H1 (cell line): Measurements from ENCODE around the gene RAB26. TPM values are rescaled to one million over a fixed set of nuclear protein-coding genes. Genes with fewer than 3 reads are reported as not detected.

ENCODE experiments used
- CTCF ChIA-PET: fragments of 300-600 bp; sonication (Branson Sonifier 250); formaldehyde crosslinking; loops from one replicate; lab custom pipeline; 2021; ENCODE audit not compliant: partially characterized antibody; lab: Charles Lee
- POLR2A ChIA-PET: fragments of 300-600 bp; sonication (Branson Sonifier 250); formaldehyde crosslinking; loops from one replicate; lab custom pipeline; 2021; ENCODE audit warnings: inconsistent platforms; ENCODE audit not compliant: partially characterized antibody; lab: Charles Lee
- DNase-seq, 2 experiments: peaks; one replicate each; pipeline versions ENCODE4 v3.0.0 to v3.0.0-alpha.2; 2010 to 2022; ENCODE audit warnings: low spot score in 2 of 2, low read depth in 1 of 2, mixed read lengths in 1 of 2
- FAIRE-seq: peaks from 2 replicates; lab custom pipeline; 2011; peaks lifted over from hg19 to GRCh38; lab: Jason Lieb, UNC
- H2AFZ ChIP-seq: 2 replicates; pipeline ENCODE4 v1.8.1; 2012; ENCODE audit warnings: low read length, inconsistent platforms
- H2AK5ac ChIP-seq: 2 replicates; pipeline ENCODE4 v1.6.1; 2013; ENCODE audit warnings: low read depth, low read length
- H2BK120ac ChIP-seq: replicated peaks from 2 replicates; pipeline ENCODE3; 2013; ENCODE audit warnings: low read depth, low read length, inconsistent platforms
- H2BK12ac ChIP-seq: 2 replicates; pipeline ENCODE4 v1.6.1; 2013; ENCODE audit warnings: low read depth, low read length
- H2BK15ac ChIP-seq: 2 replicates; pipeline ENCODE4 v1.6.1; 2013; ENCODE audit warnings: low read length
- H2BK20ac ChIP-seq: 2 replicates; pipeline ENCODE4 v1.6.1; 2013; ENCODE audit warnings: low read length
- H2BK5ac ChIP-seq: 2 replicates; pipeline ENCODE4 v1.6.1; 2013; ENCODE audit warnings: low read depth, low read length
- H3K14ac ChIP-seq: 2 replicates; pipeline ENCODE4 v1.6.1; 2013; ENCODE audit warnings: inconsistent platforms; ENCODE audit not compliant: insufficient read length
- H3K18ac ChIP-seq: 2 replicates; pipeline ENCODE4 v1.6.1; 2013; ENCODE audit warnings: low read length; ENCODE audit errors: extremely low read depth
- H3K23ac ChIP-seq: 2 replicates; pipeline ENCODE4 v1.6.1; 2013; ENCODE audit warnings: inconsistent platforms; ENCODE audit not compliant: insufficient read length
- H3K23me2 ChIP-seq: 2 replicates; pipeline ENCODE4 v1.6.1; 2013; ENCODE audit warnings: low read depth, low read length
- H3K27ac ChIP-seq: 2 replicates; pipeline ENCODE4 v1.6.1; 2011; ENCODE audit warnings: low read depth, low read length, inconsistent platforms
- H3K27me3 ChIP-seq, 4 experiments: replicated peaks in 1 of 4; 1 replicate in 1 of 4; 2 replicates in 3 of 4; pipeline versions ENCODE4 v1.6.1 to v1.8.1; 2011 to 2013; ENCODE audit warnings: low read length in 3 of 4, mild to moderate bottlenecking in 3 of 4, inconsistent platforms in 2 of 4, mixed read lengths in 2 of 4, moderate library complexity in 1 of 4; ENCODE audit not compliant: control insufficient read depth in 3 of 4, insufficient read depth in 3 of 4; ENCODE audit errors: extremely low read depth in 1 of 4
- H3K36me3 ChIP-seq, 4 experiments: 2 replicates each; pipeline versions ENCODE4 v1.6.1 to v1.8.1; 2011 to 2013; ENCODE audit warnings: mild to moderate bottlenecking in 4 of 4, low read length in 3 of 4, moderate library complexity in 2 of 4, control low read depth in 1 of 4, inconsistent platforms in 1 of 4; ENCODE audit not compliant: insufficient read depth in 4 of 4, control insufficient read depth in 2 of 4
- H3K4ac ChIP-seq: replicated peaks from 2 replicates; pipeline ENCODE3; 2013; ENCODE audit warnings: low read length, low read depth, mixed read lengths, inconsistent platforms; ENCODE audit not compliant: insufficient read length
- H3K4me1 ChIP-seq, 4 experiments: replicated peaks in 1 of 4; 1 replicate in 1 of 4; 2 replicates in 3 of 4; pipeline versions ENCODE4 v1.6.1 to v1.8.1; 2011 to 2013; ENCODE audit warnings: low read length in 3 of 4, inconsistent platforms in 2 of 4, mixed read lengths in 1 of 4; ENCODE audit not compliant: insufficient read depth in 4 of 4, control insufficient read depth in 3 of 4
- H3K4me2 ChIP-seq, 2 experiments: 2 replicates each; pipeline versions ENCODE4 v1.6.1 to v1.8.1; 2011 to 2013; ENCODE audit warnings: low read depth in 2 of 2, low read length in 2 of 2, control low read depth in 1 of 2, inconsistent platforms in 1 of 2, mild to moderate bottlenecking in 1 of 2; ENCODE audit not compliant: insufficient read depth in 1 of 2
- H3K4me3 ChIP-seq, 4 experiments: fragments of 200-600, 300-600 bp in 1 of 4; sonication (generic), shearing (Covaris generic), sonication (Bioruptor Twin) in 1 of 4; 2 replicates each; pipeline versions ENCODE4 v1.5.1 to v1.8.1; 2011 to 2016; ENCODE audit warnings: low read length in 4 of 4, low read depth in 3 of 4, control low read depth in 2 of 4, inconsistent platforms in 2 of 4, mild to moderate bottlenecking in 2 of 4, mixed read lengths in 1 of 4, moderate library complexity in 1 of 4; ENCODE audit not compliant: insufficient read depth in 2 of 4; ENCODE audit errors: extremely low read depth in 1 of 4
- H3K56ac ChIP-seq: replicated peaks from 2 replicates; pipeline ENCODE3; 2013; ENCODE audit warnings: low read depth, mild to moderate bottlenecking, mixed read lengths, low read length, inconsistent platforms; ENCODE audit not compliant: insufficient read length
- H3K79me1 ChIP-seq: 2 replicates; pipeline ENCODE4 v1.6.1; 2013; ENCODE audit warnings: low read depth, low read length, control low read depth
- H3K79me2 ChIP-seq, 2 experiments: 2 replicates each; pipeline versions ENCODE4 v1.6.1 to v1.8.1; 2012 to 2013; ENCODE audit warnings: low read length in 2 of 2, mild to moderate bottlenecking in 2 of 2, inconsistent platforms in 1 of 2; ENCODE audit not compliant: insufficient read depth in 2 of 2, control insufficient read depth in 1 of 2
- H3K9ac ChIP-seq, 4 experiments: replicated peaks in 1 of 4; 1 replicate in 1 of 4; 2 replicates in 3 of 4; pipeline versions ENCODE4 v1.6.1 to v1.8.1; 2011 to 2013; ENCODE audit warnings: low read depth in 3 of 4, low read length in 3 of 4, control low read depth in 2 of 4, mild to moderate bottlenecking in 2 of 4, moderate library complexity in 2 of 4, inconsistent platforms in 1 of 4; ENCODE audit errors: extremely low read depth in 1 of 4
- H3K9me3 ChIP-seq, 2 experiments: 2 replicates each; pipeline versions ENCODE4 v1.6.1 to v1.8.1; 2012 to 2013; ENCODE audit warnings: mild to moderate bottlenecking in 2 of 2, moderate library complexity in 2 of 2, control low read depth in 1 of 2, inconsistent platforms in 1 of 2, low read depth in 1 of 2, low read length in 1 of 2, mixed read lengths in 1 of 2; ENCODE audit not compliant: insufficient read depth in 2 of 2
- H4K20me1 ChIP-seq, 2 experiments: replicated peaks in 1 of 2; 2 replicates each; pipeline versions ENCODE3 to v1.8.1; 2011 to 2013; ENCODE audit warnings: inconsistent platforms in 2 of 2, low read length in 2 of 2, mild to moderate bottlenecking in 1 of 2; ENCODE audit not compliant: insufficient read depth in 2 of 2, control insufficient read depth in 1 of 2
- H4K5ac ChIP-seq: 2 replicates; pipeline ENCODE4 v1.6.1; 2013; ENCODE audit warnings: low read length, low read depth, mixed read lengths, inconsistent platforms; ENCODE audit not compliant: insufficient read length
- H4K8ac ChIP-seq: 2 replicates; pipeline ENCODE4 v1.8.0; 2013; ENCODE audit warnings: mild to moderate bottlenecking, moderate library complexity, low read length, inconsistent platforms; ENCODE audit not compliant: insufficient read depth; ENCODE audit errors: extremely low read depth
- H4K91ac ChIP-seq: replicated peaks from 2 replicates; pipeline ENCODE3; 2013; ENCODE audit warnings: low read length, mixed read lengths, inconsistent platforms; ENCODE audit not compliant: insufficient read length
- CHD2 ChIP-seq: IDR thresholded peaks from 2 replicates; pipeline ENCODE4 v1.6.1; 2012; ENCODE audit warnings: low read length, improper control_type of control experiment
- CREB1 ChIP-seq: IDR thresholded peaks from 2 replicates; pipeline ENCODE4 v1.6.1; 2012; ENCODE audit warnings: inconsistent platforms
- POLR2A ChIP-seq, 2 experiments: IDR thresholded peaks; 1 replicate in 1 of 2; 2 replicates in 1 of 2; pipeline ENCODE4 v1.6.1; 2011; ENCODE audit warnings: low read depth in 2 of 2, low read length in 2 of 2, mild to moderate bottlenecking in 2 of 2; ENCODE audit errors: control extremely low read depth in 1 of 2
- POLR2AphosphoS5 ChIP-seq: IDR thresholded peaks from 2 replicates; pipeline ENCODE4 v1.6.1; 2011; ENCODE audit warnings: low read depth, low read length
- POU5F1 ChIP-seq: IDR thresholded peaks from 2 replicates; pipeline ENCODE4 v1.6.1; 2011; ENCODE audit warnings: low read depth, mild to moderate bottlenecking, low read length, moderate library complexity
- RBBP5 ChIP-seq: IDR thresholded peaks from 2 replicates; pipeline ENCODE4 v1.7.1; 2012; ENCODE audit warnings: low read depth, mild to moderate bottlenecking, inconsistent platforms, low read length, moderate library complexity, borderline replicate concordance
- SIN3A ChIP-seq, 2 experiments: IDR thresholded peaks in 1 of 2; conservative IDR thresholded peaks in 1 of 2; 2 replicates each; pipeline ENCODE4 v1.6.1; 2011 to 2012; ENCODE audit warnings: low read length in 2 of 2, improper control_type of control experiment in 1 of 2, low read depth in 1 of 2, mild to moderate bottlenecking in 1 of 2
- SUZ12 ChIP-seq: fragments of 200-600 bp; sonication (generic); IDR thresholded peaks from 2 replicates; pipeline ENCODE4 v1.6.1; 2012; ENCODE audit warnings: mild to moderate bottlenecking, inconsistent platforms, low read length, moderate library complexity, mixed read lengths
- TAF1 ChIP-seq: IDR thresholded peaks from 2 replicates; pipeline ENCODE4 v1.6.1; 2011; ENCODE audit warnings: mild to moderate bottlenecking, low read depth, low read length
- WGBS, 2 experiments: shearing (Covaris generic) in 1 of 2; methylation state at CpG; one replicate each; pipeline versions ENCODE4 v1.1.6 to v1.1.7; 2013 to 2015; ENCODE audit warnings: low lambda C conversion rate in 2 of 2, mixed read lengths in 2 of 2, inconsistent platforms in 1 of 2, low coverage in 1 of 2, missing lambda C conversion rate in 1 of 2; ENCODE audit not compliant: insufficient replicate concordance in 2 of 2, insufficient coverage in 1 of 2, insufficient read length in 1 of 2; ENCODE audit errors: extremely low coverage in 1 of 2, missing lambda C conversion rate in 1 of 2; 5-methylcytosine and 5-hydroxymethylcytosine counted together
- polyA plus RNA-seq, 7 experiments: library from polyadenylated mRNA; depleted of rRNA in 3 of 7; stranded (reverse) in 5 of 7; unstranded in 2 of 7; fragments of >200 nt in 5 of 7; fragments of 200-250 nt in 2 of 7; gene quantifications; 1 replicate in 5 of 7; 2 replicates in 1 of 7; 4 replicates in 1 of 7; pipeline versions ENCODE4 v1.2.1 to v1.2.3, GENCODE V29; 2011 to 2013; ENCODE audit warnings: missing spikeins in 2 of 7, mixed read lengths in 2 of 7
- total RNA-seq: library from RNA; stranded (reverse); fragmentation: NEBNext Ultra II Directional; extraction: Animal tissue kit (Norgen Biotek cat#: 25700); gene quantifications from 2 replicates; pipeline ENCODE4 v1.2.1, GENCODE V29; 2021
- TF ChIP-seq, protein P1 (sequence below): IDR thresholded peaks from 2 replicates; pipeline ENCODE4 v1.6.1; 2012; ENCODE audit warnings: inconsistent platforms

RAB26 gene
- total and polyA plus RNA-seq, 2 of the 8 experiments (the other 6 are each of a cell fraction or from before 2014, with no cell fraction given): 4.3 to 5.4 TPM

DNA sequence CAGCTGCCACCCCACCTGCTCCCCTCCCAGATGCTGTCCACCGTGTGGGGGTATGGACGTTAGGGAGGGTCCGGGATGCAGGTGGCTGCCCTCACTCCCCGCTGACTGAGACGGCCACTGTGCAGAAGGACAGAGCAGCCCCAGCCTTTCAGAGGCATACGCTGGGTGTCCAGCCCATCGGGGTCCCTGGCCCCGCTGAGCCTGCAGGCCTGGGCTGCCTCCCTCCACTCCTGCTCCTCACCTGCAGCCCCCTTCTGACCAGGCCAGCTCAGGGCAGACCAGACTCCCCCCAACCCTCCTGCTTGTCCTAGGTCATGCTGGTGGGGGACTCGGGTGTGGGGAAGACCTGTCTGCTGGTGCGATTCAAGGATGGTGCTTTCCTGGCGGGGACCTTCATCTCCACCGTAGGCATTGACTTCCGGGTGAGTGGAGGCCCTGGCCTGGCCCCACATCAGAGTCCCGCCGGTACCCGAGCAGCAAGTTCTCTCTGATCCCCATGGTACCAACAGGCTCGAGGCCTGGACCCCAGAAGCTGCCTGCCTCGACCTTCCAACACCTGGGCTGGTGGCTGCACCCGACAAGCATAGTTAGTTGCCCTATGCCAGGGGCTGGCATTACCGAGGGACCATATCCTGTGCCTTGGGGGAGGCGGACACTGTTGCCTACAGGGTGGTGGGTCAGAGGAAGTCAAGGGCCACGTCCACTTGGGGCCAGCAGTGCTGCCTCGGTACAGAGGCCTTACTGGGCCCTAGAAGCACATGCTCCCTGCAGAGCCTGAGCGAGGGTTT is 1.4 kb downstream of the RAB26 start:
- no peaks in the 10 kb centered on the region for H3K9me3 ChIP-seq
- peaks cover 32% of the 10 kb centered on the region; the same call in 1 of the 2 replicates for H3K23me2 ChIP-seq
- H3K79me2 ChIP-seq: peaks cover 6 to 27% of the 10 kb centered on the region in 2 experiments; a peak in 3 of 4 replicates
- H2AFZ ChIP-seq: no peak overlapping the region
- peak overlapping the region; percentile 37 to 85 (median 48); a peak in 7 of 8 replicates for H3K4me3 ChIP-seq
- DNase-seq: peak in 1 of 2 experiments; percentile 82
- H2BK12ac ChIP-seq: peak overlapping the region; percentile 55; the same call in 1 of the 2 replicates
- peak overlapping the region; percentile 49; the same call in 1 of the 2 replicates for H2AK5ac ChIP-seq
- H4K91ac ChIP-seq: no peak overlapping the region
- H2BK120ac ChIP-seq: no peak overlapping the region
- no peaks in the 10 kb centered on the region; the same call in 1 of the 2 replicates for H3K79me1 ChIP-seq
- ChIA-PET CTCF (interaction anchor here (0.5 to 4.4 kb wide), 4 partner anchors 9 to 204 kb away, joined by 3 to 24 read pairs (median 10); partner anchors contain the start of gene TSC2), POLR2A (interaction anchor here (0.8 to 15.0 kb wide), 13 partner anchors 8 to 189 kb away, joined by 3 to 312 read pairs (median 6); partner anchors contain the start of genes BRICD5, MLST8, PGP and PKD1)
- FAIRE-seq: no peak
- no peak overlapping the region for H3K23ac ChIP-seq
- H2BK20ac ChIP-seq: peak overlapping the region; percentile 48; the same call in 1 of the 2 replicates
- no peak overlapping the region for H4K5ac ChIP-seq
- peaks cover 9 to 42% of the 10 kb centered on the region in 2 experiments for H4K20me1 ChIP-seq
- peak overlapping the region; percentile 7 for H3K56ac ChIP-seq
- peaks cover 0 to 6% (median 2%) of the 10 kb centered on the region in 4 experiments; a peak in 2 of 7 replicates for H3K27me3 ChIP-seq
- H3K9ac ChIP-seq: peak overlapping the region in 1 of 4 experiments; percentile 31; a peak in 1 of 7 replicates
- 0 out of 2 replicates have a peak overlapping the region, but pooled peaks have one; percentile 72 for H2BK15ac ChIP-seq
- H3K4ac ChIP-seq: no peak overlapping the region
- peaks cover 3 to 36% (median 27%) of the 10 kb centered on the region in 4 experiments for H3K4me1 ChIP-seq
- peak overlapping the region; percentile 94 for H3K18ac ChIP-seq
- peaks cover 5 to 35% (median 13%) of the 10 kb centered on the region in 4 experiments; a peak in 7 of 8 replicates for H3K36me3 ChIP-seq
- no peak overlapping the region for H3K14ac ChIP-seq
- peak overlapping the region; percentile 4; the same call in 1 of the 2 replicates for H2BK5ac ChIP-seq
- no peak overlapping the region for H3K27ac ChIP-seq
- 17% methylated on average over 23 of the region's 24 CpGs; no CpG with 5 or more reads in 1 of the 2 experiments for WGBS, 2 experiments
- H4K8ac ChIP-seq: no peak overlapping the region
- peak overlapping the region; percentile 94 to 97 for H3K4me2 ChIP-seq
- TF ChIP-seq TAF1: 0 out of 2 replicates have a peak, but pooled peaks have one; percentile 11
- peak in 1 of 2 experiments; percentile 20; a peak in 1 of 3 replicates for TF ChIP-seq POLR2A (IDR thresholded peaks at IDR 0.05; ENCODE audit: control extremely low read depth in 1 of 2, low read depth in 2 of 2, low read length in 2 of 2)
- peak in 1 of 2 experiments; percentile 37; a peak in 2 of 4 replicates for TF ChIP-seq SIN3A (conservative IDR thresholded peaks at IDR 0.05 in 1 of 2, IDR thresholded peaks at IDR 0.05 in 1 of 2; ENCODE audit: low read depth in 1 of 2, low read length in 2 of 2)
- TF ChIP-seq CREB1: no peak; the same call in 1 of the 2 replicates
- peak; percentile 76 for TF ChIP-seq POLR2AphosphoS5
- no peak for TF ChIP-seq CHD2
- TF ChIP-seq SUZ12: no peak
- TF ChIP-seq, protein P1, sequence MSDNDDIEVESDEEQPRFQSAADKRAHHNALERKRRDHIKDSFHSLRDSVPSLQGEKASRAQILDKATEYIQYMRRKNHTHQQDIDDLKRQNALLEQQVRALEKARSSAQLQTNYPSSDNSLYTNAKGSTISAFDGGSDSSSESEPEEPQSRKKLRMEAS: peak; percentile 39; the same call in 1 of the 2 replicates
- no peak for TF ChIP-seq POU5F1
- 0 out of 2 replicates have a peak, but pooled peaks have one; percentile 38 for TF ChIP-seq RBBP5
